HCT116 (cell line): ENCODE data around the gene SMYD3. TPM values are rescaled to one million over a fixed set of nuclear protein-coding genes. Genes with fewer than 3 reads are reported as not detected.

Experiments used
- ATAC-seq: fragments of 200-7000 bp; cut with Tn5 transposase; 2 replicates; pipeline ENCODE4 v1.9.1; 2020; ENCODE audit warnings: mild to moderate bottlenecking, moderate library complexity
- BruUV-seq: library from RNA; stranded (reverse); fragments of 400-500 nt; replicated peaks from 2 replicates; lab custom pipeline; 2021; lab: Mats Ljungman, UMichigan
- CTCF ChIA-PET: fragments of 300-600 bp; sonication (Branson Sonifier 250); formaldehyde crosslinking; loops from one replicate; lab custom pipeline; 2021; ENCODE audit warnings: antibody characterized with exemption; lab: Charles Lee
- POLR2A ChIA-PET: fragments of 300-600, 350-600 bp; sonication (Branson Sonifier 250); formaldehyde crosslinking; loops from one replicate; lab custom pipeline; 2021; ENCODE audit warnings: antibody characterized with exemption; lab: Charles Lee
- RAD21 ChIA-PET, 2 experiments: fragments of 300-600 bp; sonication (Branson Sonifier 250); formaldehyde crosslinking; loops; one replicate each; lab custom pipeline; 2023; ENCODE audit warnings: low total read pairs in 2 of 2; ENCODE audit not compliant: uncharacterized antibody in 2 of 2, unreplicated experiment in 2 of 2, low non-redundant PET in 1 of 2; lab: Charles Lee
- DNase-seq: peaks from one replicate; pipeline ENCODE4 v3.0.0-alpha.2; 2010; ENCODE audit warnings: low read depth, low spot score
- H2AFZ ChIP-seq: fragments of 200-600 bp; shearing (Covaris generic), sonication (generic); 2 replicates; pipeline ENCODE4 v1.6.1; 2017; ENCODE audit warnings: low read depth, mixed run types, mixed read lengths, antibody characterized with exemption, low read length; ENCODE audit not compliant: poor library complexity, severe bottlenecking
- H3K27ac ChIP-seq: 2 replicates; pipeline ENCODE4 v1.5.1; 2012; ENCODE audit warnings: low read depth, low read length
- H3K27me3 ChIP-seq: fragments of 200-600 bp; sonication (generic); 2 replicates; pipeline ENCODE4 v1.6.1; 2016; ENCODE audit warnings: mixed run types, low read length, mixed read lengths; ENCODE audit not compliant: insufficient read depth
- H3K36me3 ChIP-seq, 2 experiments: fragments of 200-500 bp in 1 of 2; fragments of 200-600 bp in 1 of 2; sonication (Bioruptor generic) in 1 of 2; sonication (generic) in 1 of 2; 2 replicates each; pipeline versions ENCODE4 v1.5.1 to v1.6.1; 2014 to 2016; ENCODE audit warnings: low read length in 2 of 2, inconsistent platforms in 1 of 2, mixed read lengths in 1 of 2, mixed run types in 1 of 2; ENCODE audit not compliant: insufficient read depth in 2 of 2, control insufficient read depth in 1 of 2
- H3K4me1 ChIP-seq, 2 experiments: fragments of 200-600 bp in 1 of 2; sonication (generic) in 1 of 2; 2 replicates each; pipeline versions ENCODE4 v1.5.1 to v1.6.1; 2012 to 2017; ENCODE audit warnings: low read length in 2 of 2, inconsistent platforms in 1 of 2, mild to moderate bottlenecking in 1 of 2, mixed read lengths in 1 of 2, mixed run types in 1 of 2, moderate library complexity in 1 of 2; ENCODE audit not compliant: insufficient read depth in 2 of 2, control insufficient read depth in 1 of 2
- H3K4me2 ChIP-seq: fragments of 200-600 bp; sonication (generic); 2 replicates; pipeline ENCODE4 v1.6.1; 2017; ENCODE audit warnings: mixed run types, low read length, mixed read lengths
- H3K4me3 ChIP-seq, 2 experiments: fragments of 200-600 bp in 1 of 2; sonication (generic) in 1 of 2; replicated peaks in 1 of 2; 2 replicates each; pipeline ENCODE4 v1.5.1; 2011 to 2016; ENCODE audit warnings: low read length in 2 of 2, control low read depth in 1 of 2, low read depth in 1 of 2, mild to moderate bottlenecking in 1 of 2, mixed read lengths in 1 of 2, mixed run types in 1 of 2
- H3K79me2 ChIP-seq: fragments of 200-600 bp; sonication (generic); 2 replicates; pipeline ENCODE4 v1.6.1; 2017; ENCODE audit warnings: mild to moderate bottlenecking, mixed run types, low read length, moderate library complexity, mixed read lengths; ENCODE audit not compliant: insufficient read depth
- H3K9ac ChIP-seq: fragments of 200-600 bp; sonication (generic); 2 replicates; pipeline ENCODE4 v1.6.1; 2016; ENCODE audit warnings: low read length, mixed read lengths
- H3K9me2 ChIP-seq: fragments of 200-600 bp; sonication (generic), shearing (Covaris generic); 2 replicates; pipeline ENCODE4 v1.6.1; 2017; ENCODE audit warnings: mixed run types, mild to moderate bottlenecking, moderate library complexity; ENCODE audit not compliant: insufficient read depth
- H3K9me3 ChIP-seq, 2 experiments: fragments of 200-500 bp in 1 of 2; fragments of 200-600 bp in 1 of 2; sonication (Bioruptor generic) in 1 of 2; sonication (generic) in 1 of 2; 2 replicates each; pipeline ENCODE4 v1.6.1; 2014 to 2017; ENCODE audit warnings: low read length in 2 of 2, mixed read lengths in 2 of 2, inconsistent platforms in 1 of 2, low read depth in 1 of 2, mild to moderate bottlenecking in 1 of 2, mixed run types in 1 of 2, moderate library complexity in 1 of 2; ENCODE audit not compliant: control insufficient read depth in 1 of 2, insufficient read depth in 1 of 2
- H4K20me1 ChIP-seq: fragments of 200-600 bp; sonication (generic), shearing (Covaris generic); 2 replicates; pipeline ENCODE4 v1.6.1; 2017; ENCODE audit warnings: mixed run types, mild to moderate bottlenecking, moderate library complexity; ENCODE audit not compliant: insufficient read depth
- CBX3 ChIP-seq: IDR thresholded peaks from 2 replicates; pipeline ENCODE4 v1.6.1; 2012; ENCODE audit warnings: low read depth
- CEBPB ChIP-seq: IDR thresholded peaks from 2 replicates; pipeline ENCODE4 v1.6.1; 2012; ENCODE audit warnings: low read depth
- CTCF ChIP-seq, 3 experiments: fragments of 200-600 bp in 1 of 3; sonication (generic) in 1 of 3; IDR thresholded peaks in 2 of 3; conservative IDR thresholded peaks in 1 of 3; 2 replicates each; pipeline ENCODE4 v1.5.1; 2012 to 2017; ENCODE audit warnings: low read depth in 2 of 3, low read length in 2 of 3, antibody characterized with exemption in 1 of 3, borderline replicate concordance in 1 of 3, control low read depth in 1 of 3, mild to moderate bottlenecking in 1 of 3, mixed read lengths in 1 of 3, mixed run types in 1 of 3, moderate library complexity in 1 of 3; ENCODE audit not compliant: insufficient read depth in 1 of 3
- EZH2 ChIP-seq: fragments of 200-600 bp; sonication (generic); IDR thresholded peaks from 2 replicates; pipeline ENCODE4 v1.6.1; 2017; ENCODE audit warnings: antibody characterized with exemption, mixed run types
- EZH2phosphoT487 ChIP-seq: fragments of 200-600 bp; IDR thresholded peaks from 2 replicates; pipeline ENCODE4 v1.6.1; 2018; ENCODE audit warnings: antibody characterized with exemption, borderline replicate concordance
- FOSL1 ChIP-seq: IDR thresholded peaks from 2 replicates; pipeline ENCODE4 v1.6.1; 2012; ENCODE audit warnings: low read depth
- MAX ChIP-seq: IDR thresholded peaks from 2 replicates; pipeline ENCODE4 v1.6.1; 2012
- POLR2AphosphoS5 ChIP-seq: IDR thresholded peaks from 2 replicates; pipeline ENCODE4 v1.6.1; 2011; ENCODE audit warnings: mild to moderate bottlenecking, low read depth, low read length, moderate library complexity
- SIN3A ChIP-seq: IDR thresholded peaks from 2 replicates; pipeline ENCODE4 v1.6.1; 2012; ENCODE audit warnings: low read depth
- YY1 ChIP-seq: IDR thresholded peaks from 2 replicates; pipeline ENCODE4 v1.6.1; 2011; ENCODE audit warnings: low read length, low read depth, moderate library complexity, mild to moderate bottlenecking; ENCODE audit not compliant: insufficient replicate concordance; ENCODE audit errors: extremely low read depth
- ZBTB33 ChIP-seq: IDR thresholded peaks from 2 replicates; pipeline ENCODE4 v1.6.1; 2011; ENCODE audit warnings: mild to moderate bottlenecking, low read length, moderate library complexity; ENCODE audit not compliant: insufficient replicate concordance; ENCODE audit errors: extremely low read depth
- ZFX ChIP-seq: fragments of 450-650 bp; IDR thresholded peaks from 2 replicates; pipeline ENCODE4 v1.6.1; 2017
- ZNF274 ChIP-seq: fragments of 200-500 bp; sonication (Bioruptor generic); IDR thresholded peaks from 2 replicates; pipeline ENCODE4 v1.6.1; 2014; ENCODE audit warnings: mild to moderate bottlenecking, low read depth, low read length, inconsistent platforms
- intact Hi-C: fragments of 100-400 bp; cut with micrococcal nuclease; formaldehyde crosslinking; loops from 2 replicates; pipeline ENCODE4 v1.10.0; 2022
- total RNA-seq: library from RNA; stranded (reverse); gene quantifications from one replicate; pipeline ENCODE4 v1.2.1, GENCODE V29; 2021; ENCODE audit not compliant: unreplicated experiment

Gene SMYD3
- total RNA-seq, 1 experiment from 2014 or later: 33.6 TPM

GRCh38 chr1:246157516-246157915 is 349.6 kb downstream of the SMYD3 start:
- Histone ChIP-seq H3K4me2 (peak overlapping the region; percentile 61), H3K4me1 (peaks cover 41 to 67% of the 10 kb centered on the region in 2 experiments), H3K9me2 (no peaks in the 10 kb centered on the region), H3K9me3 (no peaks in the 10 kb centered on the region), H3K36me3 (no peaks in the 10 kb centered on the region), H3K27ac (no peak overlapping the region), H3K27me3 (no peaks in the 10 kb centered on the region), H4K20me1 (no peaks in the 10 kb centered on the region), H3K4me3 (no peak overlapping the region), H3K9ac (no peak overlapping the region), H3K79me2 (no peaks in the 10 kb centered on the region), H2AFZ (no peak overlapping the region)
- intact Hi-C loops: loop anchor here (10.0 kb wide), 1 partner anchor 1323 kb away; the partner anchor contains the start of gene COX20
- BruUV-seq: no TSS peak
- ChIA-PET RAD21 (no interaction called here), CTCF (no interaction called here), POLR2A (no interaction called here)
- no peak for TF ChIP-seq ZFX
- TF ChIP-seq ZBTB33: no peak
- no peak for TF ChIP-seq MAX
- TF ChIP-seq EZH2: no peak
- TF ChIP-seq EZH2phosphoT487: no peak
- no peak for TF ChIP-seq FOSL1
- no peak for TF ChIP-seq CBX3
- TF ChIP-seq YY1: no peak
- no peak for TF ChIP-seq CTCF (IDR thresholded peaks at IDR 0.05 in 2 of 3, conservative IDR thresholded peaks at IDR 0.05 in 1 of 3; ENCODE audit: borderline replicate concordance in 1 of 3, insufficient read depth in 1 of 3, low read depth in 2 of 3, low read length in 2 of 3)
- TF ChIP-seq SIN3A: no peak
- TF ChIP-seq CEBPB: no peak
- no peak for TF ChIP-seq ZNF274
- no peak for TF ChIP-seq POLR2AphosphoS5
- ATAC-seq: no peak
- no peak for DNase-seq
